HG02884 (cell line): ENCODE results near the gene CEACAM5.

Experiments used
- ATAC-seq: cut with Tn5 transposase; IDR thresholded peaks from one replicate; pipeline ENCODE4 v1.9.1; 2021; ENCODE audit warnings: mild to moderate bottlenecking, moderate library complexity; ENCODE audit not compliant: unreplicated experiment

The CEACAM5 gene

GRCh38 chr19:41708481-41708880 lies at the start of gene CEACAM5:
CEACAM5 (plus strand) TSS chr19:41708626; CDS start chr19:41708732, 106 bp downstream.
- no peak for ATAC-seq

DNA sequence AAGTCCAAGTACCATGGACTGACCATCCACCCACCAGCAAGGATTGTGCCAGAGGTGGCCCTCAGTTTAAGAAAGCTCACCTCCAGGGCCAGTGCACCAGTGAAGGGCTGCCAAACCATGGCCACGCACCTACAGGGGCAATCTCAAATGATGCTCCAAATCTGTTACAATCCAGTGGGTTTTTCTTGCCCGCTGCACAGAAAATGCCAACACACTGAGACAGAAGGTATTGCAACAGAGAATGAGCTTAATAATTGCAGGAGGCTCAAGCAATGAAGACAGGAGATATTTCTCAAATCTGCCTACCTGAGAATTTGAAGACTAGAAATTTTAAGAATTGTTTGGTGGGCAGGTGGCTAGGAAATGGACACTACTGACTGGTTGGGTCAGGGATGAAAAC lies 42.4 kb upstream of the CEACAM5 start:
- ATAC-seq = no peak

GRCh38 chr19:41668315-41668714 lies 40.1 kb upstream of the CEACAM5 start:
- no peak for ATAC-seq

DNA sequence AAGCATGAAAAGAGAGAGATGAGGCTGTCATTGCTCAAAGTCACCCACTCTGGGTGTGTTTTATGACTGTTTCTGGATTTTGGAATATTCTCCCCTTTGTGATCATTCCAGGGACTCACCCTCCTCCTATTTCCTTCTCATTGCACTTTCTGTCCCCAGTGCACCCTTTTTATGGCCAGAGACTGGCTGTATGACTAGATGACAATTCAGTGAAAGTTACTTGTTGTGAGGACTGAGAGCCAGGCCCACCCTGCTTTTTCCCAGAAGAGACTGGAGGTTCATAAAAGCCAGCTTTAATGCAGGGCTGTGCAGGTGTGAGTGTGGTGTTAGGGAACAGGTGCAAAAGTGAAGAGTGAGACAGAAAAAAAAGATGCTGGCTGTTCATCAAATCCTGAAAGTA lies 37.7 kb upstream of the CEACAM5 start:
- no peak for ATAC-seq

DNA sequence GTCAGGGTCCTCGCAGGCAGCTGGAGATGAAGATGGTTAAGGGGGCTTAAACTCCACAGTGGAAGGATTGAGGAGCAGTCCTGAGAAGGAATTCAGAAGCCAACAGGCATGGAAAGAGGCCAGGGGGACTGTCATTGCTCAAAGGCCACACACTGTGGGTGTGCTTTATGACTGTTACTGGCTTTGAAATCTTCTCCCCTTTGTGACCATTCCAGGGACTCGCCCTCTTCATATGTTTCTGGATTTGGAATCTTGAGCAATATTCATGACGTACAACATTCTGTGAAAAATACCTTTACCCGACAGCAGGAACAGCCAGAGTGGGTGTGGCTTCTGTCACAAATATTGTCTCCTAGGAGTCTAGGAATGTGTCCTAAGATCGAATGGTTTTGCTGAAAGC lies 36.9 kb upstream of the CEACAM5 start:
- ATAC-seq = no peak

- ATAC-seq = no peak
Measured at GRCh38 chr19:41682437-41682836, 26.0 kb upstream of the CEACAM5 start.

- ATAC-seq = no peak
Measured at GRCh38 chr19:41687419-41687818, 21.0 kb upstream of the CEACAM5 start.

- ATAC-seq = no peak
Measured at GRCh38 chr19:41688098-41688497, 20.3 kb upstream of the CEACAM5 start, which contains the start of gene CEACAM7. CEACAM7 (minus strand) TSS chr19:41688270; CDS start chr19:41688165, 105 bp downstream.

DNA sequence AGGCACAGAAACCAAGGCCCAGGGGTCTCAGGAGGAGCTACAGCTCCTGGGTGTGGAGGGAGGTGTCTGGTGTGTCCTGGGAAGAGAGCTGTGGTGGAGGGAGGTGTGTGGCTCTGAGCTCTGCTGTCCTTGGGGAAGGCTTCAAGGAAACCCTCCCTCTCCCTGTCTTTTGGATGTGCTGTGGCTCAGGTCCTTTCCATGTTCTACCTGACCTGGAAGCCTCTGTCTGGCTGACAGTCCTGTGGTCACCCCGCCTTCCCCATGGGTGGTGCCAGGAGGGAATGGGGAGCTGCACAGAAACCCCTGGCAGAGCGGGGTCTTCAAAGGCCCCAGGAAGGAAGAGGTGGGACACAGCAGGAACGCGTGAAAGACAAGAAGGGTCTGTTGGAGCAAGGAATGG lies 19.7 kb upstream of the CEACAM5 start:
- no peak for ATAC-seq

DNA sequence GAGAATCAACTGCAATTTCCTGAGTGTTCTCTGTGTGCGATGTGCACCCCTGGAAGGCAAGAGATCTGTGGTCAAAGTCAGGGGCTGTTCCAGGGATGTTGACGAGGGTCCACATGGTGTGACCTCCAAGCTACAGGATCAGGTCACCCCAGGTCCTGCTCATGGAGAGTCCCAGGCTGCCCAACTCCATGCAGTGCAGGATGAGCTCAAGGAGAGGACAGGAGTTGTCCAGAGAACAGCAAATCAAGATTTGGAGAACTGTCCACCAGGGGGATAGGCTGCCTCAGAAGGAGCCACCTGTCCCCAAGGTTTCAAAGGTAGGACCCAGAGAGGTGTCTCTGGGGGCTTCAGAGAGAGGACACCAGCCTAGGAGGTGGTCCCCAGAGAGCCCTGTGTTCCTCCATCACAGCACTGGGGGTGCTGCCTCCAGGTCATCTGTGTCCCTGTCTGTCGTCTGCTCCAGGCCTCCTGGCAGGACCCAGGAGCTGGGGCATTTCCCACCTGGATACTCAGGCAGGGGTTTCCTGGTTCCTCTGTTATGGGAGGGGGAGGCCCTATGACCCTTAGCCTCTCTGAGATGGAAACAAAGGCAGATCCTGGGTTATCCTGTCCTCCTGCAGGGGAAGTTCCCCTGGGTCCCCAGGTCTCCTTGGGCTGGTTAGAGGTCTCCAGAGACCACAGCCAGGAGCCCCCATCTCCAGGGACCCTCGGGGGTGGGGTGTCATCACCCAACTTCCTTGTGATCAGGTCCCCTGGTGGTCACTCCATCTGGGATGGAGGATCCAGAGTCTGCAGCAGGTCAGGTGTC lies 18.2 kb upstream of the CEACAM5 start:
- ATAC-seq = no peak

- ATAC-seq = no peak
Measured at GRCh38 chr19:41690801-41691065, 17.7 kb upstream of the CEACAM5 start.

- ATAC-seq = no peak
Measured at GRCh38 chr19:41691268-41691970, 17.0 kb upstream of the CEACAM5 start.

DNA sequence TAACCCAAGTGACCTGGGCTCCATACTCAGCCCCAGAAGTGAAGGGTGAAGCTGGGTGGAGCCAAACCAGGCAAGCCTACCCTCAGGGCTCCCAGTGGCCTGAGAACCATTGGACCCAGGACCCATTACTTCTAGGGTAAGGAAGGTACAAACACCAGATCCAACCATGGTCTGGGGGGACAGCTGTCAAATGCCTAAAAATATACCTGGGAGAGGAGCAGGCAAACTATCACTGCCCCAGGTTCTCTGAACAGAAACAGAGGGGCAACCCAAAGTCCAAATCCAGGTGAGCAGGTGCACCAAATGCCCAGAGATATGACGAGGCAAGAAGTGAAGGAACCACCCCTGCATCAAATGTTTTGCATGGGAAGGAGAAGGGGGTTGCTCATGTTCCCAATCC lies 14.2 kb upstream of the CEACAM5 start:
- no peak for ATAC-seq

DNA sequence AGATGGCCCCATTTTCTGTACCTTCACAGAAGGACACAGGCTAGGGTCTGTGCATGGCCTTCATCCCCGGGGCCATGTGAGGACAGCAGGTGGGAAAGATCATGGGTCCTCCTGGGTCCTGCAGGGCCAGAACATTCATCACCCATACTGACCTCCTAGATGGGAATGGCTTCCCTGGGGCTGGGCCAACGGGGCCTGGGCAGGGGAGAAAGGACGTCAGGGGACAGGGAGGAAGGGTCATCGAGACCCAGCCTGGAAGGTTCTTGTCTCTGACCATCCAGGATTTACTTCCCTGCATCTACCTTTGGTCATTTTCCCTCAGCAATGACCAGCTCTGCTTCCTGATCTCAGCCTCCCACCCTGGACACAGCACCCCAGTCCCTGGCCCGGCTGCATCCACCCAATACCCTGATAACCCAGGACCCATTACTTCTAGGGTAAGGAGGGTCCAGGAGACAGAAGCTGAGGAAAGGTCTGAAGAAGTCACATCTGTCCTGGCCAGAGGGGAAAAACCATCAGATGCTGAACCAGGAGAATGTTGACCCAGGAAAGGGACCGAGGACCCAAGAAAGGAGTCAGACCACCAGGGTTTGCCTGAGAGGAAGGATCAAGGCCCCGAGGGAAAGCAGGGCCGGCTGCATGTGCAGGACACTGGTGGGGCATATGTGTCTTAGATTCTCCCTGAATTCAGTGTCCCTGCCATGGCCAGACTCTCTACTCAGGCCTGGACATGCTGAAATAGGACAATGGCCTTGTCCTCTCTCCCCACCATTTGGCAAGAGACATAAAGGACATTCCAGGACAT lies 13.4 kb upstream of the CEACAM5 start:
- ATAC-seq = no peak

DNA sequence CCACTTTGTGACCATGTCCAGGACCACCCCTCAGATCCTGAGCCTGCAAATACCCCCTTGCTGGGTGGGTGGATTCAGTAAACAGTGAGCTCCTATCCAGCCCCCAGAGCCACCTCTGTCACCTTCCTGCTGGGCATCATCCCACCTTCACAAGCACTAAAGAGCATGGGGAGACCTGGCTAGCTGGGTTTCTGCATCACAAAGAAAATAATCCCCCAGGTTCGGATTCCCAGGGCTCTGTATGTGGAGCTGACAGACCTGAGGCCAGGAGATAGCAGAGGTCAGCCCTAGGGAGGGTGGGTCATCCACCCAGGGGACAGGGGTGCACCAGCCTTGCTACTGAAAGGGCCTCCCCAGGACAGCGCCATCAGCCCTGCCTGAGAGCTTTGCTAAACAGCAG lies 12.7 kb upstream of the CEACAM5 start:
- no peak for ATAC-seq

- ATAC-seq = no peak
Measured at GRCh38 chr19:41696402-41697197, 11.8 kb upstream of the CEACAM5 start.

- ATAC-seq = no peak
Measured at GRCh38 chr19:41697198-41697855, 11.1 kb upstream of the CEACAM5 start.

DNA sequence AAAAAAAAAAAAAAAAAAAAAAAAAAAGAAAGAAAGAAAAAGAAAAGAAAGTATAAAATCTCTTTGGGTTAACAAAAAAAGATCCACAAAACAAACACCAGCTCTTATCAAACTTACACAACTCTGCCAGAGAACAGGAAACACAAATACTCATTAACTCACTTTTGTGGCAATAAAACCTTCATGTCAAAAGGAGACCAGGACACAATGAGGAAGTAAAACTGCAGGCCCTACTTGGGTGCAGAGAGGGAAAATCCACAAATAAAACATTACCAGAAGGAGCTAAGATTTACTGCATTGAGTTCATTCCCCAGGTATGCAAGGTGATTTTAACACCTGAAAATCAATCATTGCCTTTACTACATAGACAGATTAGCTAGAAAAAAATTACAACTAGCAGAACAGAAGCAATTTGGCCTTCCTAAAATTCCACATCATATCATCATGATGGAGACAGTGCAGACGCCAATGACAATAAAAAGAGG lies 9.6 kb upstream of the CEACAM5 start:
- no peak for ATAC-seq

GRCh38 chr19:41699231-41699967 lies 9.0 kb upstream of the CEACAM5 start:
- no peak for ATAC-seq

DNA sequence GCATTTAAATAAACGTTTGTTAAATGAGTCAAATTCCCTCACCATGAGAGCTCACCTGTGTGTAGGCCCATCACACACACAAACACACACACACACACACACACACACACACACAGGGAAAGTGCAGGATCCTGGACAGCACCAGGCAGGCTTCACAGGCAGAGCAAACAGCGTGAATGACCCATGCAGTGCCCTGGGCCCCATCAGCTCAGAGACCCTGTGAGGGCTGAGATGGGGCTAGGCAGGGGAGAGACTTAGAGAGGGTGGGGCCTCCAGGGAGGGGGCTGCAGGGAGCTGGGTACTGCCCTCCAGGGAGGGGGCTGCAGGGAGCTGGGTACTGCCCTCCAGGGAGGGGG lies 8.5 kb upstream of the CEACAM5 start:
- ATAC-seq = no peak
